ENCODE results near the gene JMJD6.
"Not testable (repeated sequence)": the region's sequence is repeated elsewhere in the genome, so short reads cannot be mapped to it uniquely, and the experiment has no call there.

Gene JMJD6

GRCh38 chr17:76740329-76741118 lies 14.1 kb upstream of the JMJD6 start:
- no peak overlapping the region for H3K27ac Mint-ChIP-seq
- no peaks in the 10 kb centered on the region for H3K9me3 Mint-ChIP-seq
- no peak overlapping the region for H3K4me3 Mint-ChIP-seq
- no peak for DNase-seq (ENCODE audit: low spot score in 2 of 2)
- no peak for ATAC-seq
- peaks cover 17% of the 10 kb centered on the region for H3K4me1 Mint-ChIP-seq
- peaks cover 83% of the 10 kb centered on the region for H3K36me3 Mint-ChIP-seq

GRCh38 chr17:76739568-76740115 lies 13.2 kb upstream of the JMJD6 start:
- H3K4me3 Mint-ChIP-seq; H3K9me3 Mint-ChIP-seq; ATAC-seq; DNase-seq (ENCODE audit: low spot score in 2 of 2); H3K27ac Mint-ChIP-seq: not testable (repeated sequence)
- Mint-ChIP-seq H3K36me3 (peaks cover 83% of the 10 kb centered on the region), H3K4me1 (peaks cover 20% of the 10 kb centered on the region)

GRCh38 chr17:76738468-76738850 lies 12.1 kb upstream of the JMJD6 start:
- DNase-seq (ENCODE audit: low spot score in 2 of 2) = no peak

GRCh38 chr17:76737676-76738467 lies 11.5 kb upstream of the JMJD6 start, which contains the start of gene MFSD11:
Gene MFSD11, plus strand, starts transcription at chr17:76738119. Its CDS starts 234 bp downstream, at chr17:76738353.
- peak within 1 kb of the TSS; percentile 99 for H3K27ac Mint-ChIP-seq
- H3K36me3 Mint-ChIP-seq = peaks cover 84% of the 10 kb centered on the region

More at GRCh38 chr17:76738468-76738850, 12.1 kb upstream of the JMJD6 start:
- Mint-ChIP-seq H3K4me1 (peaks cover 32% of the 10 kb centered on the region), H3K4me3 (peak overlapping the region; percentile 93), H3K9me3 (no peaks in the 10 kb centered on the region), H3K36me3 (peaks cover 83% of the 10 kb centered on the region), H3K27ac (peak overlapping the region; percentile 99)
- ATAC-seq = no peak

GRCh38 chr17:76737082-76737675 lies 10.8 kb upstream of the JMJD6 start, which contains the start of gene SRSF2:
Gene SRSF2, minus strand, starts transcription at chr17:76737331. Its CDS starts 171 bp downstream, at chr17:76737160.
- DNase-seq (ENCODE audit: low spot score in 2 of 2) = peak; percentile 98 to 99
- H3K9me3 Mint-ChIP-seq = no peaks in the 10 kb centered on the region
- H3K36me3 Mint-ChIP-seq = peaks cover 84% of the 10 kb centered on the region

More at GRCh38 chr17:76737676-76738467, 11.5 kb upstream of the JMJD6 start, which contains the start of gene MFSD11:
- Mint-ChIP-seq H3K4me1 (peaks cover 37% of the 10 kb centered on the region), H3K4me3 (peak within 1 kb of the TSS; percentile 93), H3K9me3 (no peaks in the 10 kb centered on the region)
- ATAC-seq (peak; percentile 79), DNase-seq (ENCODE audit: low spot score in 2 of 2) (peak; percentile 90 to 97)

GRCh38 chr17:76736349-76737081 lies 10.1 kb upstream of the JMJD6 start:
- DNase-seq (ENCODE audit: low spot score in 2 of 2) (peak; percentile 51 to 79), ATAC-seq (peak; percentile 11)
- Mint-ChIP-seq H3K4me3 (peak overlapping the region; percentile 93), H3K9me3 (no peaks in the 10 kb centered on the region), H3K36me3 (peaks cover 84% of the 10 kb centered on the region), H3K27ac (peak overlapping the region; percentile 99), H3K4me1 (peaks cover 37% of the 10 kb centered on the region)

More at GRCh38 chr17:76737082-76737675, 10.8 kb upstream of the JMJD6 start, which contains the start of gene SRSF2:
- Mint-ChIP-seq H3K27ac (peak within 1 kb of the TSS; percentile 99), H3K4me1 (peaks cover 37% of the 10 kb centered on the region), H3K4me3 (peak within 1 kb of the TSS; percentile 93)
- peak; percentile 80 for ATAC-seq

- Mint-ChIP-seq H3K4me1 (peaks cover 37% of the 10 kb centered on the region), H3K27ac (peak overlapping the region; percentile 99), H3K36me3 (peaks cover 84% of the 10 kb centered on the region), H3K4me3 (peak overlapping the region; percentile 93), H3K9me3 (no peaks in the 10 kb centered on the region)
- DNase-seq (ENCODE audit: low spot score in 2 of 2) = no peak
- ATAC-seq = no peak
Observed at GRCh38 chr17:76735586-76736348, 9.4 kb upstream of the JMJD6 start.

GRCh38 chr17:76735006-76735405 lies 8.6 kb upstream of the JMJD6 start:
- peaks cover 89% of the 10 kb centered on the region for H3K36me3 Mint-ChIP-seq
- H3K27ac Mint-ChIP-seq = peak overlapping the region; percentile 99
- DNase-seq (ENCODE audit: low spot score in 2 of 2) (no peak), ATAC-seq (no peak)
- H3K4me1 Mint-ChIP-seq = peaks cover 37% of the 10 kb centered on the region
- peak overlapping the region; percentile 93 for H3K4me3 Mint-ChIP-seq
- no peaks in the 10 kb centered on the region for H3K9me3 Mint-ChIP-seq

- Mint-ChIP-seq H3K27ac (peak overlapping the region; percentile 99), H3K4me3 (peak overlapping the region; percentile 93), H3K9me3 (no peaks in the 10 kb centered on the region), H3K36me3 (peaks cover 97% of the 10 kb centered on the region), H3K4me1 (peaks cover 44% of the 10 kb centered on the region)
- ATAC-seq (no peak), DNase-seq (ENCODE audit: low spot score in 2 of 2) (no peak)
Observed at GRCh38 chr17:76734080-76734840, 7.9 kb upstream of the JMJD6 start.

- Mint-ChIP-seq H3K27ac (peak overlapping the region; percentile 99), H3K9me3 (no peaks in the 10 kb centered on the region), H3K4me1 (peaks cover 39% of the 10 kb centered on the region), H3K36me3 (peaks cover 100% of the 10 kb centered on the region), H3K4me3 (peak overlapping the region; percentile 93)
- ATAC-seq (no peak), DNase-seq (ENCODE audit: low spot score in 2 of 2) (no peak)
Observed at GRCh38 chr17:76733618-76733957, 7.2 kb upstream of the JMJD6 start.

- H3K4me3 Mint-ChIP-seq = peak overlapping the region; percentile 93
- peaks cover 34% of the 10 kb centered on the region for H3K4me1 Mint-ChIP-seq
- peak overlapping the region; percentile 99 for H3K27ac Mint-ChIP-seq
- no peak for ATAC-seq
- no peaks in the 10 kb centered on the region for H3K9me3 Mint-ChIP-seq
- H3K36me3 Mint-ChIP-seq = peaks cover 100% of the 10 kb centered on the region
- no peak for DNase-seq (ENCODE audit: low spot score in 2 of 2)
Observed at GRCh38 chr17:76732734-76733617, 6.6 kb upstream of the JMJD6 start.
